GM18858 (cell line): Measurements from ENCODE around the gene CLIC5.

ENCODE experiments used
- ATAC-seq: cut with Tn5 transposase; IDR thresholded peaks from one replicate; pipeline ENCODE4 v1.9.1; 2021; ENCODE audit not compliant: unreplicated experiment

Gene CLIC5

GRCh38 chr6:45900808-45901752 is 114.6 kb downstream of the CLIC5 start:
- ATAC-seq: no peak

DNA sequence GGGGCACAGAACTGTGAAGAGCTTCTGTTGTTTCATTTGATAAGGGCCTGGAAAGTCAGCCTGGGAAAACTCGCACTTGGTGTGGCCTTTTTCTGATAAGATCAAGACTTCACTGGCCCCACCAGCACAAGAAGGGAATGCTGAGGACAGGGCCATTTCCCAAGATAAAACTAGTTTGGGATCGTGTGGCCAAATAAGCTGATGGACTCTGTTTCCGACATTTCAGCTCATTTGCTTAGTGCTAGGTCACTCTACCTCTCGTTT is 116.0 kb downstream of the CLIC5 start:
- no peak for ATAC-seq

- no peak for ATAC-seq
Measured at GRCh38 chr6:45898941-45899682, 116.5 kb downstream of the CLIC5 start.

DNA sequence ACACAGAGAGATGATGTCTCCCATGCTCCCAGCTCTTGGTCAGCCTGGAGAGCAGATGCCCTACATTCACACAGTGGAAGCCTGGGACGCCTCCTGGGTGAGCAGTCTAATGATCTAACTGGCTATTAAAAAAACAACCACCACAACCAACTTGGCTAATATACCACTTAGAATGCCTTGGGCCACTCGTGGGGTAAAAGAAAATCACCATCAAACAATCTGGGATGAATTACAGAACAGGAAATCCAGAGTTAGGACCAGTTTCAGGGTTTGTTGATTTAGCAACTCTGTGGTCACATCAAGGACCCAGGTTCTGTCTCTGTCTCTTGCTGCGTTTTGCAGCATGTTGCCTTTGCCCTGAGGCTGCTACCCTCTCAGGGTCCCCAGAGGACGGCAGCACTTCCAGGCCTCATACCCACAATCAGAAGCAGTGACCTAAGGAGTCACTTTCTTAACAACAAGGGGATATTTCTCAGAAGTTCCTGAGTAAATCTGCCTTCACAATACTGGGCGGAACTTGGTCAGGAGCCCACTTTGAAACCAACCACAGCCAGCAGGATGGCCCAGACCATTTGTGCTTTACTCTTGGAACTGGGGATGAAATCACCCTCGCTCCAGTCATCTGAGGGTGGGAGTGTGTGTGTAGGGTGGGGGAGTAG is 118.7 kb downstream of the CLIC5 start:
- no peak for ATAC-seq

- no peak for ATAC-seq
Measured at GRCh38 chr6:45895569-45895968, 120.1 kb downstream of the CLIC5 start.

DNA sequence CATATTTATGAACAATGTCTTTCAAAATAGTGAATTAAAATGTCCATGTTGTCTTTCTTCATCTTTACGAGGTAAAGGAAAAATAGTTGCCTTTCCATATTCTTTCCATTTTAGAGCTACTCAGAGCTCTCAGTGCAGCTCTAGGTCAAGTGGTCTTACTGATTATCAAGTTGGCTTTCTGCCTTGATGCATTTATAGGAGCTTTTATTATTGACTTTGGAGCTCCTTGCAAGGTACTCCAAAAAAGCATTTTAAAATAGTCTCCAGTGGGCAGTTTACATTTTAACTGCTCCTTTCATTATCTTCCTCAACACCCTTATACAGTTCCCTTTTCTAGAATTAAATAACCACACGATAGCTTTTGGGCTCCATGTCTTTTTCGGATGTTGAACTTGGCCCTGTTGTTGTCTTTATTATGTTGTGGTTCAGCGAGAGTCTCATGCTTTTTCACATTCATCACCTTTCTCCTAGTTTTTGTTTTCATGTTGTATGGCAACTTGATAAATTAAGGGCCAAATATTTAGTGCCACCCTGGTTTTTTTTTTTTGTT is 122.9 kb downstream of the CLIC5 start:
- ATAC-seq: no peak

DNA sequence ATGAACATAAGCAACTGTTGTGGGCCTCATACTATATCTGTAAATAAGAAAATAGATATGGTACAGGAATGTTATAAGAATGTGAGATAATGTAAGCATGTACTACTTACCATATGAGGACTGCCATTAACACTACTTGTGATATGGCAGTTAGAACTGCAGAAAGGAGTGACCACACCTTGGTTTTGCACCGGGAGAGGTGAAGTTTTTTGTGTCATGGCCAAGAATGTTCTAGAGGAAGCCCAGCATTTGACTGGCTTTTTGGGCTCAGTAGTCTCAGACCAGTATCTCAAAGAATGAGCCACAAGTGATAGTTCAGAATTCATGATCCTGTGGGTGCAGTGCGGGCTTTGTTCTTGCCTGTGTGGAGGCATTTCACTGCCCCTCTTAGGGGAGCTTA is 123.5 kb downstream of the CLIC5 start:
- ATAC-seq: no peak

DNA sequence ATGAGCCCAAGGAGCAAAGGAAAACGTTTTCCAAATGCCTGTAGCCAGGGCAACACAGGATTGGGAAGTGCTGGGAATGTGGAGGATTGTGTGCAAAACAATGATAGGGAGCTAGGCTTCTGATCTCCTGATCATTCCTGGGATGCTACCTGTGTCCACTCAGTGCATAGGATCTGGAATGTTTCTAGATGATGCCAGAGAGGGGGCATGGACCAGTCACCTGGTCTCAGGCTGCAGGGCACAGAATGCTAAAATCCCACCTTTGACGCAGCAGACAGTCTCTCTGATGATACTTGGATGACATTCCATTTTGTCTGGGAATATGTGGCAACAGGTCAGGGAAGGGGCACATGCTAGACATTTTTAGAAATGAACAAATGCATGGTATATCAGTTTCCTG is 128.9 kb downstream of the CLIC5 start:
- no peak for ATAC-seq

GRCh38 chr6:45884336-45884735 is 131.3 kb downstream of the CLIC5 start:
- no peak for ATAC-seq

DNA sequence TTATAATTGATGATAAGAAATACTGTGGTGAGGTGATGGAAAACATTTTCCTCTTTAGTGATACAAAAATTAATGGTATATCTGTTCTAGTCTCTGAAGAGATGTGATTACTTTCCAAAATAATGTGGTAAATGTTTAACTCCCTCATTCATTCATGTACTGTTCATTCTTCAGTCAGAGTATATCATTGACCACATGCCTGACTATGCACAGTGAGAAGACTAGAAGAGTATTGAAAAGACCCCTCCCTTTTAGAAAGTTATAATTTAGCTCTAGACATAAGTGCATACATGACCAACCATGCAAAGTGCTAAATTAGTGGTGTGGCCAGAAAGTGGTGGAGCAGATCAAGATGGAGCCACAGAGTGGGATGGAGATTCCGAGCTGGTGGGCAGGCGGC is 133.0 kb downstream of the CLIC5 start:
- ATAC-seq: no peak

DNA sequence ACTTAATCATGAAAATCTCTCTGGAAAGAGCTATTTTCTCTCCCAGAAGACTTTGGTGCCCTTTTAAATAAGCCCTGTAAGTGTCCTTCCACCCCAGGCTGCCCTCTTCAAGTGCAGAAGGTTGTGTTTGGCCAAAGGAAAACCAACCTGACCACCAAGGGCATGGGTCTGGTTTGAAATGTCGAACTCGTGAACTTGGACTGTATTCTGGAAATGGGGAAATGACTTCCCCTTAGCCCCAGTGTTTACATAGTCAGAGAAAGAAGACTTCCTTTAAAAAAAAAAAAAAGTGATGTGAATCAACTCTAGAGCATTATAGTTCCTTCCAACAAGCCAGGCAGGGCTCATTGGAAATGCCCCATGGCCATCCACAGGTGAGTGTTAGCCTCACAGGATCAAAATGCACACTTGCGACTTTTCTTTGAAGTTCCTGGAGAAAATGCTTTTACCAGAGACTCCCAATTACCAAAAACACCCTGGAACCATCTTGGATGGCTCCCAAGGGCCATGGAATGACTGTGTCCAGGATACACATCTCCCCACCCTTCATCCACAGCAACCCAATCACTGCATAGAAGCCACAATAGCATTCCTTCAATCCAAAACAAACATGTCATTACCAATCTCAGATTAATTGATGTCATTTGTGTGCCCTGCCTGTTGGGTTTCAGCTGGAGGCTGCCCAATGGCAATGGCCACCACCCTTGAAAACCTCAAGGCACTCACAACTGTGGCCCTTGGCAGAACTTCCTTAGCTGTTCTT is 133.8 kb downstream of the CLIC5 start:
- no peak for ATAC-seq

- ATAC-seq: no peak
Measured at GRCh38 chr6:45880676-45881075, 135.0 kb downstream of the CLIC5 start.

DNA sequence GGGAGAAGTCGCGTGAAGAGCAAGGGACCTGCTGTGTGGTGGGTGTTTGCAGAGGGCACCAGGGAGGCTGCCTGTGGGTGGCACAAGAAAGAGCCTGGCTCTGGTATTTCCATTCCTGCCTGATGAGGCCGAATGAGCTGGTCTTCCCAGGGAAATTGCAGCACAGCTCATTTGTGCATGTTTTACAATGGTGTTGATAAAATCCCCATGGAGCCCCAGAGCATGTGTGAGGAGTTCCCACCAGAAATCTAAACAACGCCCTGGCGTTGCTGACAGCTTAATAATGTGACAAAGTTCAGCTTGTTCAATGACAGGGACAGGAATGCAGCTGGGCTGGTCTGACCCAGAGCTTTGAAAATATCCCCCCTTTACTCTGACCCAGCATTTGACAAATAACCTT is 135.5 kb downstream of the CLIC5 start:
- ATAC-seq: no peak

DNA sequence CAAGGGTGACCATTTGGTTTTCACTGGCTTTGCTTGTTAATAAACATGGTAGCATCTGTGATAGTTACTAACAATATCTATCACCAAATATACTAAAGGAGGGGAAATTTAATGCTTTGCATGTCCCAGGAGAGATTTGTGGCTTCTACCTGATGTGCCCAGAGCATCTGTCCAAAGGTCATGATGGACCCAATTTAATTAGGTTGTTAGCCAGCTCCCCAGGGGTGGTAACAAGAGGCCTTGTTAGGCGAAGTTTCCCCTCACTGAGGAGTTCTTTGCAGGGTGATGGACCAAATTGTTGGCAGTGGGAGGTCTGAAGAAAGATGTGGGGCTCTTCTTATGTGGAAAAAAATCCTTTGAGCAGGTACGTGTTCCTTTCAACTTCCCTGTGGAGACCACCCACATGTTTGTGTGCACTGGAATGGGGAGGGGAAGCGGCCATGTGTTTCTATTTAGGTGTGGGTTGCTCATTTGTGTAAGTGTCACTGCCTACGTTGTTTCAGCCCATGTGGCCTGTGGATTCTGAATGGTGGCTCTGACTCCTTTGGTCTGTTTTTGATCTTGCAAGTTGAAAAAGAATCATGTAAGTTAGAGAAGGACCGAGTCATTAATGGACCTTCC is 137.6 kb downstream of the CLIC5 start:
- no peak for ATAC-seq

GRCh38 chr6:45872827-45873365 is 142.8 kb downstream of the CLIC5 start:
- no peak for ATAC-seq

DNA sequence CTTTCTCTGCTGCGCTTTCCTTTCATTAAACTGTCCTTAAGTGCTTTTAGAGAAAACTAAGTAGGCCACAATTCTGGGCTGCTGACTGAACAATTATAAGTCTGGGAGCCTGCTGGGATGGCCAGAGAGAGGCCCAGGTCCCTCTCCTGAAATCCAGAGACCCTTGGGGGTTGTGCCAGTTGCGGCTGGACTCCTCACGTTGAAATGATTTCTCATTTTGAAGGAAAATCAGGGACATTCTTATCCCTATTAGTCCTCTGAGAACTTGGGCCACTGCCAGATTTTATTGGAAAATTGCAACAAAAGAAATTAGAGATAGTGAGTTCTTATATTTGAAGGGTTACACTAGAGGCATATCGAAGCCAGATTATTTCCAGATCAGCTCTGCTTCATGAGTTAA is 145.1 kb downstream of the CLIC5 start:
- ATAC-seq: no peak

DNA sequence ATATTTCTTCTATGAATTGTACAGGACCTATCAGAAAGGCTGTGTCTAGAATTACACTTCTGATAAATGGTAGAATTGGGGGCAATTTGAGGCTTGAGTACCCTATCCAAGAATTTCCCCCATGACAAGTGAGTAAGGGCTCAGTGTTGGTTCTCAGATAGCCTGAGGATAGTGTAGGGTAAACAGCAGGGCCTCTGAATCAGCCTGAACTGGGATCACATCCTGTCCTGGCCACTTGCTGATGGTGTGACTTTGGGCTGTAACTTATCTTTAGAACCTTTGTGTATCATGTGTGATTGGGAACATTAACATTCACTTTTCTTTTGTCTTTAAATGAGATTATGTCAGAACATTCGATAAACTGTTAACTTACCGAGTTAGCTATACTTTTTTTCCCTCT is 151.0 kb downstream of the CLIC5 start:
- ATAC-seq: no peak

DNA sequence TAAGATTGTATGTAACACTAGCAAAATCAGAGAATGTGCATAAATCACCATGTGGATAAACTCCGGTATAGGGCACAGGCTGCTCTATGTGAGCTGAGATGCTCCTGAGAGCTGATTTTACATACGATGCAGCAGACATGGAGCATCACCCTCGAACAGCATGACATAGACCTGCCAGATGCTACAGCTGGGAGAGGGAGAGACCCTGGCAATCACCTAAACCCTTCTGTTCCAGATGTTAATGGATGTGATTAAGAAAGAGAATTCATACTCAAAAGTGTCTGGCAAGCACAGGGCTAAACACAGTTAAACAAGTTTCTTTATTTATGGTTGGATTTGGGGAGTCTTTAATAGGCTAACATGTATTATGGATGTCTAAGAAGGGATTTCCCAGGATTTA is 157.0 kb downstream of the CLIC5 start:
- no peak for ATAC-seq

DNA sequence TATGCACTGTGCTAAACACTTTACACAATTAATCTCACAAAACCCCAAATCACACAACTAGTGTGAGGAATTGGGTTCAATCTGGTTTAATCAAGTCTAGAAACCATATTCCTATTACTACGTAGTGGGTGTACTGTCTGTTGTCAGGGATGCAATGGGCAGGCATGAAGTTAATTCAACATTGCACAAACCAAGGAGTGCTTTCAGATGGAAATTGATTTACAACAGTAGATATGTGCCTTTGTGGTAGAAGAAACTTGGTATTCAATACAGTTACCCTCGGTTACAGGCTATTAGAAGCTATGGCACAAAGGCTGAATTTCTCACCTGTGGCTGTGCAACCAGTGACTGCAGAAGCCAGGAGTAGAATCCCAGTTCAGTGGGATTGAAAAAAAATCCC is 157.8 kb downstream of the CLIC5 start:
- no peak for ATAC-seq
